ENCODE data around the gene KCNK5.
A peak's percentile ranks its signal among the peaks of the same experiment; 100 is the strongest.

KCNK5 gene

DNA sequence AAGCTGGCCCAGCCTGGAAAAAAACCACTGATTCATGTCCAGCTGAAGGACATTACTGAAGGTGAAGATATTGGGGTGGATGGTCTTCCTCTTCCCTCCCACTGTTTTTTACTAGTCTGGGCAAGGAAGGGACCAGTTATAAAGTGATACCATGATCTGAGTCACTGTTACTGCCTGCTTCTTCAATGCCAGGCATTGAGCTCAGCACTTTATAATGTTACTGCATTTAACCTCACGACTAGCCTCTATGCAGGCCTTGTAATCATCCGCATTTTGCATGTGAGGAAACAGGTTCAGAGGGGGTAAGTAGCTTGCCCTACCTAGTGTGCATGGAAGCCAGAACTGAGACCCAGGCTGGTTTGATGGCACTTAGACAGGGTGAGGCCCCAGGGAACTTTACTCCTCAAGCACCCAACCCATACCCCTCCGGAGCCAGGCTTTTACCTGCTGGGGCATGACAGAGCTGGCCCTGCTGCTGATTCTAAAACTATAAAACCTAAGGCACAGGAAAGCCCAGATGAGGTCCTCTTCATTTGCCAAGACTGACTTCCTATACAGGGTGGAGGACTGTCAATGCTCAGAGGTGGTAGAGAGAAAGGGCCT, 11.0 kb upstream of the KCNK5 start:
- no peak for DNase-seq

DNA sequence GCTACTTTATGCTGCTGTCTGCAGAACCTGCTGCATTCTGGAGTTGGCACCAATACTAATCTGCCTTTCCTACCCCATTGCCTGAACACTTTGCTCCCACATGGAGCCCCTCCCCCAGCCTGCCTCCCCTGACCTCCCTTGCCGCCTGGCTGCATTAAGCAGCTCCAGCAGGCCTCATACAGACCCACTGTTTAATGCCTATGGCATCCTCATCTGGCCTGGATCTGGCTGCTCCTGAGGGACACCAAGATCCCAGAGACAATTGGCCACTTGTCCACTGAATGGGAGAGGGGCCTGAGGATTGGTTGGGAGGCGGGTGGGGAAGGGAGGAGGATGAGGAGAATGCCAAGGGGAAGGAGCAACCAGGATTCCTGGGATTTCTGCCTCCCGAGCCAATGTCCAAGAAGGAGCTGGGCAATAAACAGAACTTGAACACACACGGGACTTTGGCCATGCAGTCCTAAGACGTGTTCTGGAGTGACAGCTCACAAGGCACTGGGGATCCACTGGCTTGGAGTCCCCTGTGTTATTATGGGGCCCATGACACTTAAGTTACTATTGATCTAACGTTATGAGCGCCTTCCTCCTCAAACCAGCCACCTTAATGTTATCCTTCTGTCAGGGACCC, 10.4 kb upstream of the KCNK5 start:
- DNase-seq = no peak

DNA sequence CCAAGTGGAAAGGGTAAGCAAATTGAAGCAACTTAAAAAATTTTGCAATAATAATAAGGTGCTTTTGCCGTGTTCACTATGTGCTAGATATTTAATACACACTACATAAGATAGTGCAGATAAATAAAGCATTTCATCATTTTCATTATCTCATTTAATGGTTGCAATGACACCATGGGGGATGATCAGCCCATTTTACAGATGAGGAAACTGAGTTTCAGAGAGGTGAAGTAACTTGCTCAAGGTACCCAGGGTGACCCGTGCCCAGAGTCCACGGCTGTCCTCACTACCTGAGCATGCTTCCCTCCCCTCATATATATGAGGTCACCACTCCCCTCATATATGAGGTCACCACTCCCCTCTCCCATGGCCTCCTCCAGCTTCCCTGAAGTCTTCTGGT, 7.5 kb upstream of the KCNK5 start:
- no peak for DNase-seq

DNA sequence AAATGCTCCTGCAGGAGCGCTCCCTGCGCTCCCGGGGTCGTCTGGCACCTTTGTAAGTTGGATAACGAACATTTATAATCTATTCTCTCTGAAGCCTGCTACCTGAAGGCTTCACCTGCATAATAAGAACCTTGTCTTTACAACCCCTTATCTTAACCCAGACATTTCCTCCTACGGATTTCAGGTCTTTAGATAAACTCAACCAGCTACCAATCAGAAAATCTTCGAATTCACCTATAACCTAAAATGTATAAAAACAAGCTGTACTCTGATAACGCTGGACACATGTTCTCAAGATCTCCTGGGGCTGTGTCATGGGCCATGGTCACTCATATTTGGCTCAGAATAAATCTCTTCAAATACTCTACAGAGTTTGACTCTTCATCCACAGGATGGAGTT, 4.1 kb upstream of the KCNK5 start:
- DNase-seq = no peak

DNA sequence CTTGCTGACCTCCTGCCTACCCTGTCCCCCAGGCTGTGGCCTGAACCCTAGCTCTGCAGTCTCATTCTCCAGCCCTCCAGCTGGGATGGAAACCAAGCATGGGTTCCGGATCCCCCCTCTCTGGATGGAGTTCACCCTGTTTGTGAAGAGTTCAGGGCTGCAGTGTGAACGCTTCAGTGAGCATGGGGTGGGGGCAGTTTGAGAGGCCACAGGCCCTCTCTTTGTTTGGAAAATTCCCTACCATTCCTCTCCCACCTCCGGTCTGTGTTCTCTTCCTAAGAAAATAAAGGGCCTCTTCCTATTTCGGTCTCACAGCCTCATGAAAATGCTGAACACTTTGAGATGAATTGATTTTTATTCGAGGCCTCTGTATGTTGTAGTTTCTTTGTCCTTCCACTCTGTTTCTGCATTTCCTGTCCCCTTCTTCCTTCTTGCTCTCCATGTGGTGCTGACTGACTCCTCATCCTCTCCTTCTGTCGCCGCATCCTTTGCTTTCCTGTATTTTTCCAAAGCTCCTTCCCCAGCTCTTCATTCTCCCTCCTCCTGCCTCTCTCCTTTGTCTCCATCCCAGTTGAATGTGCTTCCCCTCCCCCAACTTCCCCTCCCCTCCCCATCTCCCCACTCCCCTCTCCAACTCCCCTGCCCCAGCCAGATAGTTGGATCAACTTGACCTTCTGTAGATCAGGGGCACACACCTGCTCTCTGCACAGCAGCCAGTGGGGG, 2.4 kb upstream of the KCNK5 start:
- DNase-seq = no peak

DNA sequence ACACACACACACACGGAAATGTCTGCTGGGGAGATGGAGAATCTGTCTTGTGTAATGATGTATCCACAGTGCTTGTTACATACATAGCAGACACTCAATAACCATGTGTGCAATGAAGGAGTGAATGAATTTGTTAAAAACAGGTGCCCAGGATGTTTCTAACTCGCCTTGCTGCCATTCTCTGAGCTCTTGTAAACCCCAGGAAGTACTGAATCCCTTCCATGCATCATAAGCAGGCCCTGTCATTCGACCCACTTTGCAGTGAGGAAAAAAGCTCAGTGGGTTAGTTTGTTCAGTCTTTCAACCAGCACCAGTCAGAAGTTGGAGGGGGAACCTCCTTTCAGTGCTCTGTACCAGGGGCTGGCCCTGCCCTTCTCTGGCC, 1.4 kb upstream of the KCNK5 start:
- no peak for DNase-seq

DNA sequence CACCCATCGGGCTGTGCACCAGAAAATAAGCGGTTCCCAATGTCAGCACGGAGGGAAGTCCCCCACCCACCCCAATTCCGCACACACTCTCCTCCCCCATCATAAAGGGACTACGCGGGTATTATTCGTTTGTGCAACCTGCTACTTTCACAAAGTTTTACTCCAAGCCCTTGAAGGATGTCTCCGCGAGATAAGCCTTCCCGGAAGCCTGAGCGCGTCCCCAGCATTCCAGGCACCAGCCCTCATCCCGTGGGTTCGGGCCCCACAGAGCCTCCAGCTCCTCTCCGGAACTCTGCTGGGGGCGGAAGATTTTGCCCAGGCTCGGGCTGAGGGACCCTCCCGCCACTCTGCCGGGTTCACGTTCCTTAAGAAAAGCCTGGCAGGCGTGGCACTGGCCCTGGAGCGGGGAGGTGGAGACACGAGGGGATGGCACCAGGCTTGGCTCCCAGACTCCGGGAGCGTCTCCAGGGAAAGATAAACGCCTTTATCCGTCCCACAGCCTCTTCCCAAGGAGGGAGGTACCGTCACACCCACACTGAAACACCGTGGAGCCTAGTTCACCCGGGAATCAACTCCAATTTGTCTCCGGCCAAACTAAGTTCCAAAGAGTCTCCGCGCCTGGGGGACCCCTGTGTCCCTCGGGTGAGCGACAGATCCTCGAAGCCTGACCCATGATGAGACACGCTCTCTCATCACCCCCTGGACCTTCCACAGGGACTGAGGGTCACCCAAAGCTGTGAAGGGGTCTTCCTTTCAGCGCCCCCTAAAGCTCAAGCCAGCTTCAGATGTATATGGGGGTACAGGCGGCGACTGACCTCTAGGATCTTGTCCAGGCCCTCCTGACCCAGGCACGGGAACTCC, 934 bp downstream of the KCNK5 start:
- no peak for DNase-seq

DNA sequence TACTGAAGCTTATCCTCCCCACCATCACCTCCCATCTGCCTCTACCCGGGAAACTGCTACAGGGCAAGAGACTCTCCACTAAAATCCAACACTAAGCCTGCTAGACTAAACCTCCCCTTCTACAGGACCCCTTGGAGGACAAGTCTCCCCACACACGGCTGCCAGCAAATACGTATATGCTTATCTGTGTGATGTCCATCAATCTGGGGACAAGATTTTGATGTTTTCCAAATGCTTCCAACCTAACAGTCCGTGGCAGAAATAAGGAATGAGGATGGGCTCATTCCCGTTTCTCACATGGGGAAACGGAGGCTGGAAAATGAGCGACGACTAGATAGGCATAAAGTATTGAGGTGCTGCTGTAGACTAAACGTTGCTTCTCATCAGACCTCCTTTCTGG, 1.8 kb downstream of the KCNK5 start:
- DNase-seq = no peak

DNA sequence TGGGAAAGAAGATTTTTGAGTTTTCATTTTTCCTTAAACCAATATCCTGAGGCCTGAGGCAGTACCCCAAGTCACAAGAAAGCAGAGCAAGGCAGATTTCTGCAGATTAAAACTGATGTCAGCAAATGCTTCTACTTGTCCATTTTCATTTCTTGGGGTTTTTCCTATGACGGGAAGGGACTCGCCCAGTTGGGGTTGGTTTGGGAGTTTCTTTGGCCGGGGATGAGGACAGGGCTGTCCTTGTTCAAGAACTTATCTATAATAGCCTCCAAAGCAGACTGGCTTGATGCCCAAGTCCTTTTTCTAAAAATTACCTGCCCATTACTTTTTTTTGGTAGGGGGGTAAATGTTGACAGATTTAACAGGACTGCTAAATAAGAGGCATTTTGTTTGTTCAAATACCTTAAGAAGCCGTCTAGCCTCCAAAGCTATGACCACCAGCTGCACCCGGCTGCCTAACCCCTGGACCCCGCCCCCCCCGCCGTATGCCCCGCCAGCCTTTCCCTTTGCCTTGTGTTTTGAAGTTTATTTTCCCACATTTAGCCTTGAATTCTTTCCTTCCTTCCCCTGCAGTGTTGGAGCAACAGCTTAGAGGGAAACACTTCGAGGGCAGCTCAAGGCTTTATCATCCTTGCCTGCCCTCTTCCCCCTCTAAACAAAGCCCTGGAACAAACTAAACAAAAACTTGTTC, 2.5 kb downstream of the KCNK5 start:
- DNase-seq = no peak

DNA sequence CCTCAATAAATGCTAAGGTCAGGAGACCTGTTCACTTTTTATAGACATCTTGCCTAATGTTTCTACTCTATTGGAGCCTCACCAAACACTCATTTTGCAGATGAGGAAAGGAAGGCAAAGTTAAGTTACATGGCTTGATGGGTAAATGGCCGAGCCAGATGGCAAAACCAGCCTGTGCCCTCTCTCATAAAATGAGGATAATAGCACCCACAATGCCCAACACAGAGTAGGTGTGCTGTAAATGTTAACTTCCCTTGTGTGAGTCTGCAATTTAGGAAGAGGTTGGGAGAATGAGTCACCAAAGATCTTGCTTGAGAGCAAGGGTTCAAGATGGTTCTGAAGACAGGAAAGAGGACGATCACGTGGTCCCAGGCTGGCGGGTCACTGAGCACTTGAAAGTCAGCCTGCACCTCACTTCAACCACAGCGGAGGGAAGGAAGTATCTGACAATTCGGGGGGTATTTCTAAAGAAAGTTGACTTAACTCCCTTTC, 3.3 kb downstream of the KCNK5 start:
- no peak for DNase-seq

DNA sequence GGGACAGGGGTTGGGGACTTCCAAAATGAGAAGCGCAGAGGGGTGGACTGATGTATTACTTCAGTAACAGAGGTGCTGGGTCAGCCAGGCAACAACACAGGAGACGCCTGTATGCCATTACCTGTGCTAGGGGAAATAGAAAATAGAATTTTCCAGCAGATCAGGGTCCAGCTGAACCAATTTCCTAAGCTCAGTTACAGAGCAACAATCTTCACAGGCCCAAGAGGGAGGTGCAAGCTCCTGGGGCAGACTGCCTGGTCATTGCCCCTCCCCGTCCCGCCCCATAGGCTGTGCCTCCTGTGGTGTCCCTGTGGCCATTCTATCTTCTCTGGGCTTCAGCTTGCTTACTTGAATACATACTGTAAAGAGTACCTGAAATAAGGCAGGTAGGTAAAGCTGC, 3.7 kb downstream of the KCNK5 start:
- no peak for DNase-seq

DNA sequence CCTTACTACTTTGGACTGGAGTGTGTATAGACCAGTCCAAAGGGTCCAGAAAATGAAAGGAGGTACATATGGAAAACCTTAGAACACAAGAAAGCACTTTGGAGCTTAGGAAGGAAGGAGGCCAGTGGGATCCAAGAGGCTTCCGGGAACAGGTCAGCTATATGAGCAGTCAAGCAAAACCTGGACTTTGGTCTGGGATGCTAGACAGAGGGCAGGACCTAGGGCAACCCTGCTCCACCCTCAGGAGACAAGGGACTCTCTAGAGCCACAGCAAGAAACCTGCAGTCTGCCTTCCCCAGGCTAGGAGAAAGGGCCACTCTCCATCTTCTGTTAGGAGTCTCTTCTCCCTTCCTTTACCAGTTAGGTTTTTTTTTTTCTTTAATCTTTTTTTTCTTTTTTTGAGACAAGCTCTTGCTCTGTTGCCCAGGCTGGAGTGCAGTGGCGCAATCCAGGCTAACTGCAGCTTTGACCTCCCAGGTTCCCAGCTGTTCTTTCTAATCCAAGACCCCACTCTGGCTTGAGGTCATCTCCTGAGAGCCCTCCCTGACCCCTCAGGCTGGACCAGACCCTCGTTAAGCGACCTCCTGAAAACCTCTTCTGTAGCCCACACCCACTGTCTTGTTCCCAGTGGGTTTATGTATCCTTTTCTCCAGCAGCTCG, 4.6 kb downstream of the KCNK5 start:
- no peak for DNase-seq

DNA sequence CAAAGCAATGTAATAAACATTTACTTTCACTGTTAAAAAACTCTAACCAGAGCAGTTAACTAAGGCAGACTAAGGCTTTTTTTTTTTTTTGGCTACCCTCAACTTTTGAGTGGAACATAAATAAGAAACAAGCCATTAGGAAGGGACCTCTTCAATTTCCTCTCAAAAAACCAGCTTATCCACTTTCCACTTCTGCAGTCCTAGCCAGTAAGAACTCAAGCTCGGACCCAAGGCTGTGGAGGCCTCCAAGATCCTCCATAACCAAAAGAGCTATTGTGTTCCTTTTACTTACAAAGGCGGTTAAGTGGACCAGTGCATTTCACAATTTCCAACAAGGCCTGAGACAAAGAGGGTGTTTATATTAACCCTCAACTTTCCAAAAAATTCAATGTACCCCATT, 5.3 kb downstream of the KCNK5 start:
- no peak for DNase-seq

DNA sequence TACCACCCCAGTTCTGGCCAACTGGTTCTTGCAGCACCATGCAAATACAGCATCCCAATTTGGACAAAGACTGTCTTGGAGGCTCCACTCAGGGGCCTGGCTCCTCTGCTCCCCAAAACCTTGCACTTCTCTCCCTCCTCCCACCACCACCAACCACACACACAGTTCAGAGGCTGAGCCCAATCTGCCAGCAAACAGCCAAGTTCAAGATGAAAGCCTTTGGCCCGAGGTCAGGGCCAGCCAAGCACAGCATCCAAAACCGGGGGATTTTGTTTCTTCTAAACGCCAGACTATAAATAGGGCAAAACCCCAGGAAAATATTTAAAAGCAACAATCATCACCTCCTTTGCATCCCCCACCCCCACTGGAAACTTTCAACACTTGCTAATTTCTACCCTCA, 5.7 kb downstream of the KCNK5 start:
- no peak for DNase-seq

DNA sequence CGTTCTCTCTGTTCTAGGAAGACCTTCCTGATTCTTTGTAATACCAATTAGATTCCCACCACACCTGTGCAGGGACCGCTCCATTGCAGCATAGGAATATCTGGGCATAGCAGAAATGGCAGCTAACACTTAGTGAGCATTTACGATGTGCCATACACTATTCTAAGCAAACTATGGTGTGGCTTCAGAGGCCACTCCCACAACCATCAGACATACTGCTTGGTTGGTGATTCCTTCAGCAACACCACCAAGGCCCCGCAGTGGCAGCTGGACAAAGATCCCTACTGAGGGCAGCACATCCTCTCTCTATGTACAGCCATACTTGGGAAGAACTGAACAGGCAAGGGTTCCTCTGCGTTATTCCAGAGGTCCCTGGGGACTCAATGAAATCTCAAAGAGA, 6.2 kb downstream of the KCNK5 start:
- DNase-seq = no peak

DNA sequence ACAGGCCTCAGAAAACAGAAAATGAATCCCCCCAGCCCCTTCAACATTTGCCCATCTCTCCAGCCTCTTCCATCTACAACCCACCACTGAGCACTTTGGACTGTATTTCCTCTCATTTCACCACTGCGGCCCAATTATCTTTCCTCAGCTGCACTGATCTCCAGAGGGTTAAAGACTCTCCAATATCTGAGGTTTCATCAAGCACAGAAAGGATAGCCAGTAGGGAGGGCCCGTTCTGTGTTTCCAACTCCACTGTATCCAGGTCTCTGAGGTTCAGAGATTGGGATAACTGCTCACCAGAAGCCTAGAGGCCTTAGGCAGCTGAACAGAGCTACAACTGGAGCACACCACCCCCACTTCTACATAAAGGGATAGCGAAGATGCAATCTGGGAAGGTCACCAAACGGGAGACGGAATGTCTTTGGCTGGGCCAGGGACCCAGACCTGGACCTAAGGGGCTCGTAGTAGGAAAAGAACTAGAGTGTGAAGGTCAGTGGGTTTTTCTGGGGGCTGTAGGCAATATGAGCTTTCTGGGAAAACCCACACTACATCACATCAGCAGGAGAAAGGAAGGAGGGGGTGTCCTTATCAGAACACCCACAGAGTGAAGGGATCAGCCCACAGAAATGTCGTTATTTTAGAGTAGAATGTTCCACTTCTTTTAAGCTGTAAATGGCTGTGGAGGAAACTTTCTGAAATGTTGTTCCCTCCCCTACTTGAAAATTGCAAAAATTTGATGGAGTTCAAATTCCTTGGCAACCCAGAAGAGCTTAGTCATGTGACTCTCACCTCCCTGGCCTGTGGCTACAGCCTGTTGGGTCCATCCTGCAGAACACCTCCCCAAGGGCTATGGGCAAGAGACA, 7.3 kb downstream of the KCNK5 start:
- DNase-seq = no peak

DNA sequence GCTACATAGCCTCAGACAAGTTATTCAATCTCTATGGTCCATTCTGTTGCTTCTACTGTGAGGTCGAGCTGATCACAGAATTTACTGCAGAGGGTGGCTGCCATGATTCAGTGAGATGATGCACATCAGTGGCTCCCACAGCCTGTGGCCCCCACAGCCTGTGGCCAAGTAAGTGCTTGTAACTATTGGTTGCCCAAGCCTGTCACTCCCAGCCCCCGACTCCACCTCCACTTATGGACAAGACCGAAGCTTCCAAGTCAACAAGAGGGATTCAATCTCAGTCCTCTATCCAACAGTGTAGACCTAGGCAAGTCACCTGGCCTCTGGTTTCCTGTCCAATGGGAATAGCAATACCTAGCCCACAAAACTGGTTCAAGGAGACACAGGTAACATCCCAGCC, 8.2 kb downstream of the KCNK5 start:
- DNase-seq = no peak

DNA sequence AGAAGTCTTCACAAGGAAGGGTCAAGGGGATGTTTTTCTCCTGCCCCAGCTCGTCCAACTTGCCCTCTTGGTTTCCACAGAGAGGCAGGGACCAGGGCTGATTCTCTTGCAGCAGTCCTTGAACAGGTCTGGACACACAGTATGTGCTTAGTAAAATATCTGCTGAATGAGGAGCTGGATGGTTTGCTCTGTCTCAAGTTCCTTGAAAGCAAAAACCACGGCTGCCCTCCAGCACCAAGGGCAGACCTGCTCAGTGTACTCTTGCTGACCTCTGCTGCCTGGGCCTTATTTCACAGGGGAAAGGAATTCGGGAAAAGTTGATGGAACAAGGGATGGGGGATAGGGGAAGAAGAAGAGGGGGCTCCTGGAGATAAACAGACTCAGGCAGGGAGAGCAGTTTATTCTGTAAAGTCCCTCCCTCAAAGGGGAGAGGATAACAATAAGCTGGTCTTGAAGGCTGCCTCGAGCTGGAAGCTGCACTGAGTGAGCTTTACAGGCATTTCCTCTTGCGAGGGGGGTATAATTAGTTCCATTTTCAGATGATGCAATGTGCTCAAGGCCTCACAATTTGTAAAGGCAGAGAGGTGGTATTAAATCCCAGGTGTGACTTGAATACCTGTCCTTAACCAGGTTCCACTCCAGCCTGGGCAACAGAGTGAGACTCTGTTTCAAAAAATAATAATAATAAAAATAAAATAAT, 10.3 kb downstream of the KCNK5 start:
- peak; percentile 38 for DNase-seq

DNA sequence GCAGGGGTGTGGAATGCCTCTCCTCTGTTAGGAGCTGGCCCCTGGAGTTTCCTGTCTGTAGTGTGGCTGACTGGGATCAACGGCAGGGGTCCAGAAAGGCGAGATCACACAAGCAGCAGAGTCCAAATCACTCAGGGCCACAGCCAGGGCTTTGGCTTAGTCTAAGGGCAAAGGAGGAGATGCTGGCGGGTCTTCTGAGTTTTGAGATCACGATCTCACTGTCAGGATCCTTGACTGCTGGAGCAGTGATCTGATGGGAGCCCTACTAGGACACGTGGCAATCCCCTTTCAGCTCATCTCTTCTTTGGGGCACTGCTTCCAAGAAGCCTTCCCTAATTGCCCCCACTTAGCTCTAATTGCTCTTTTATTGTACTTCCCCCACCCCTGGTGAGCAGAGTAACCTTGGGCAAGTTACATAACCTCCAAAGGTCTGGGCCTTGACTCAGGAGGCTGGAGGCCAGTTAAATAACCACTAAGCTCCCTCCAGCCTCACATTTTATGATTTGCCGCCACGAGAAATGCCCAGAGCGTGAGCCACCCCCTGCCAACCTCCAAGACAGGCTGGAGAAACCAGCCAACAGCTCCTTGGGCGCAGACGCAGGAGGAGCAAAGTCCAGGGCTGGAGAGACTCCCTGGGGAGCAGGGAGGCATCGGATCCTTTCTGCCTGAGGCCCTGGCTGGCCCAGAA, 12.0 kb downstream of the KCNK5 start:
- DNase-seq = peak; percentile 33

DNA sequence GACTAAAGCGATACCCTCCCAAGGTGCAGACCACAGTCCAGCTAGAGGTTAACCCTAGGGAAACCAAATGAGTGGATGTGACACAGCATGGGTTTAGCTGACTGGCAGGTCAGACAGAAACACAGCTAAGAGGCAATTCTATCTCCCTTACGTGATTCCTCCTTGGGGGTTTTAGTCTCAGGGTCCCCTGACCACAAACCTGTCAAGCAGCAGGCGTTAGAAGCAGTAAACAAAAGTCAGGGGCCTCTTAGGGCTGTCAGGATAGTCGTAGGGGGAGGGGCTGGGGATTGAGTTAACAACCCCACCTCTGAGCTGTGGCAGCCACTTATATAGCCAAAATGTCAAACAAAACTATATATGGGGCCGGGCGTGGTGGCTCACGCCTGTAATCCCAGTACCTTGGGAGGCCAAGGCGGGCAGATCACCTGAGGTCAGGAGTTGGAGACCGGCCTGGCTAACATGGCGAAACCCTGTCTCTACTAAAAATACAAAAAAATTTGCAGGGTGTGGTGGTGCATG, 13.6 kb downstream of the KCNK5 start:
- no peak for DNase-seq

Measured in NCI-H146 (cell line).